ENCODE data around the gene CRYBA1.

GRCh38 chr17:29237476-29238132 is 9.1 kb upstream of the CRYBA1 start:
- TF ChIP-seq GATA2 (IDR thresholded peaks at IDR 0.05; ENCODE audit: low read depth, low read length) (no peak), GATA3 (IDR thresholded peaks at IDR 0.05; ENCODE audit: low read depth, low read length) (no peak)
